Fibroblast of villous mesenchyme (primary cell): ENCODE data around the gene GAS2. TPM values are rescaled to one million over a fixed set of nuclear protein-coding genes. Genes with fewer than 3 reads are reported as not detected.

Experiments used
- DNase-seq: peaks from one replicate; pipeline ENCODE4 v3.0.0-alpha.2; 2010; ENCODE audit warnings: low read depth
- H3K4me3 ChIP-seq: 2 replicates; pipeline ENCODE4 v1.5.1; 2011; ENCODE audit warnings: low read depth, mild to moderate bottlenecking, low read length
- CTCF ChIP-seq: IDR thresholded peaks from 2 replicates; pipeline ENCODE4 v1.5.1; 2012; ENCODE audit warnings: low read depth, mild to moderate bottlenecking, low read length; ENCODE audit not compliant: insufficient read depth
- total RNA-seq: library from RNA; depleted of rRNA; stranded (reverse); fragments of >200 nt; gene quantifications from 2 replicates; pipeline ENCODE4 v1.2.3, GENCODE V29; 2012

GAS2 gene
- total RNA-seq, 1 donor: 1.7 TPM

- H3K4me3 ChIP-seq: no peak overlapping the region
- DNase-seq: no peak
- TF ChIP-seq CTCF: no peak
Observed at GRCh38 chr11:22703591-22703990, 37.2 kb downstream of the GAS2 start.

- TF ChIP-seq CTCF: no peak
- DNase-seq: no peak
- H3K4me3 ChIP-seq: no peak overlapping the region
Observed at GRCh38 chr11:22707119-22707899, 40.9 kb downstream of the GAS2 start.

GRCh38 chr11:22711071-22711770 lies 44.8 kb downstream of the GAS2 start:
- DNase-seq: no peak
- H3K4me3 ChIP-seq: no peak overlapping the region
- no peak for TF ChIP-seq CTCF

DNA sequence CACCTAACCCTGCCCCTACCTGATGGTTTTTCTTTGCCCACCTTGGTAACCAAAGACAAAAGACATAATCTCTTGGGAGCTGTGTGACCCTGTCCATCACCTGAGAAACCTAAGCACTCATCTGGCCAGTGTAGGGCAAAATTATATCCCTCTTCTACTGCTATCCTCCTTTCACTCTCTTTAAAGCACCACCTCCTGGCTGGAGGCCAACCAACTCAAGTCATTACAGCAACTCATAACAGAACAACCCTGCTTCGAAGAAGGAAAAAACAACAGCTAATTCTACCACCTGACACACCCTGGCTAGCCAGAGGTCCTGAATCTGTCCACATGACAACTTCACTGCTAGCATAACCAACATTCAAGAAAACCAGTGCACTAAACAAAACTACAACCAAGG lies 45.5 kb downstream of the GAS2 start:
- TF ChIP-seq CTCF: no peak
- DNase-seq: no peak
- no peak overlapping the region for H3K4me3 ChIP-seq

DNA sequence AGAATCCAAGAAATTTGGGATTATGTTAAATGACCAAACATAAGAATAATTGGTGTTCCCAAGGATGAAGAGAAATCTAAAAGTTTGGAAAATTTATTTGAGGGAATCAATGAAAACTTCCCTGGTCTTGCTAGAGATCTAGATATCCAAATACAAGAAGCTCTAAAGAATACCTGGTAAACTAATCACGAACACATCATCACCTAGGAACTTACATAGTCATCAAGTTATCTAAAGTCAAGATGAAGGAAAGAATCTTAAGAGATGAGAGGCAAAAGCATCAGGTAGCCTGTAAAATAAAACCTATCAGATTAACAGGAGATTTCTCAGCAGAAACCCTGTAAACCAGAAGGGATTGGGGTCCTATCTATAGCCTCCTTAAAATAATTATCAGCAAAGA lies 46.9 kb downstream of the GAS2 start:
- no peak for TF ChIP-seq CTCF
- no peak for DNase-seq
- H3K4me3 ChIP-seq: no peak overlapping the region

DNA sequence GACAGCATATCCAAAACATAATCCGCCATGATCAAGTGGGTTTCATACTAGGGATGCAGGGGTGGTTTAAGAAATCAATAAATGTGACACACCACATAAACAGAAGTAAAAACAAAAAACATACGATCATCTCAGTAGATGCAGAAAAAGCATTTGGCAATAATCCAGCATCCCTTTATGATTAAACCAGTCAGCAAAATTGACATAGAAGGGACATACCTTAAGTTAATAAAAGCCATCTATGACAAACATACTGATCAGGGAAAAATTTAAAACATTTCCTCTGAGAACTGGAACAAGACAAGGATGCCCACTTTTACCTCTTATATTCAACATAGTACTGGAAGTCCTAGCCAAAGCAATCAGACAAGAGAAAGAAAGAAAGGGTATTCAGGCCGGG lies 49.6 kb downstream of the GAS2 start:
- no peak overlapping the region for H3K4me3 ChIP-seq
- no peak for TF ChIP-seq CTCF
- DNase-seq: no peak

DNA sequence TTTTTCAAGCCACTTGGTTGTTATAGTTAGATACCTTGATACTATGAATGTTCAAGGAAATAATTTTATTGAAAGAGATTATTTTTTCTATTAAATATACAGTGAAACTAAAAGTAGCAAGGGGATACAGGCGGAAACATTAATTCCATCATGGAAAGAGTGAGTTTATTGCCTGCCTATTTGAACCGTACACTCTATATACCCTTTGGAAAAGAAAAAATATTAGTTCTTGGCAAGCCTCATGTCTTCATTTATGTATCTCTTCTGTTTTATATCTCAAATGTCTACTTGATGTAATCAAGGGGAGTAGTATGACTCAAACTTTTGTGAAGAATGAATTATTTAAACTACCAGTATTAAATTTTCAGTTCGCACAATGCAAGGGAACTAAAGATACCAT lies 54.0 kb downstream of the GAS2 start:
- no peak for DNase-seq
- no peak for TF ChIP-seq CTCF
- H3K4me3 ChIP-seq: no peak overlapping the region
